GM12878 (cell line): ENCODE measurements around the gene EFNA3. TPM values are rescaled to one million over a fixed set of nuclear protein-coding genes. Genes with fewer than 3 reads are reported as not detected.
A peak's percentile ranks its signal among the peaks of the same experiment; 100 is the strongest.

Experiments
- ATAC-seq: fragments of 200-7000 bp; cut with Tn5 transposase; 3 replicates; pipeline ENCODE4 v1.9.1; 2020; ENCODE audit warnings: mild to moderate bottlenecking, moderate library complexity
- BruUV-seq: library from RNA; stranded (reverse); fragments of 400-500 nt; replicated peaks from 2 replicates; lab custom pipeline; 2021; lab: Mats Ljungman, UMichigan
- CTCF ChIA-PET: fragments of 300-600 bp; sonication (Branson Sonifier 250); formaldehyde crosslinking; extraction: SDS; loops from one replicate; lab custom pipeline; 2021; ENCODE audit warnings: inconsistent platforms; lab: Yijun Ruan, JAX
- POLR2A ChIA-PET: fragments of 350-600 bp; formaldehyde crosslinking; extraction: SDS; loops from one replicate; lab custom pipeline; 2021; ENCODE audit warnings: inconsistent platforms; lab: Charles Lee
- RAD21 ChIA-PET: fragments of 300-600 bp; sonication (Branson Sonifier 250); formaldehyde crosslinking; loops from one replicate; lab custom pipeline; 2023; ENCODE audit warnings: antibody characterized with exemption; ENCODE audit not compliant: unreplicated experiment; lab: Charles Lee
- SMC1A ChIA-PET: fragments of 300-600 bp; sonication (Branson Sonifier 250); formaldehyde crosslinking; loops from one replicate; lab custom pipeline; 2023; ENCODE audit not compliant: unreplicated experiment, uncharacterized antibody; lab: Charles Lee
- DNase-seq: peaks from one replicate; pipeline ENCODE4 v3.0.0-alpha.2; 2011; ENCODE audit warnings: low read depth, low spot score
- FAIRE-seq: peaks from 3 replicates; lab custom pipeline; 2011; peaks lifted over from hg19 to GRCh38; lab: Jason Lieb, UNC
- H2AFZ ChIP-seq: 2 replicates; pipeline ENCODE4 v1.6.0; 2011; ENCODE audit warnings: low read depth, low read length, control low read depth; ENCODE audit not compliant: control insufficient read depth
- H3K27ac ChIP-seq: 2 replicates; pipeline ENCODE4 v1.5.1; 2011; ENCODE audit warnings: control low read depth; ENCODE audit not compliant: control insufficient read depth, insufficient read depth
- H3K27me3 ChIP-seq, 2 experiments: replicated peaks in 1 of 2; 2 replicates each; pipeline versions ENCODE4 v1.6.0 to v1.6.1; 2011; ENCODE audit warnings: low read length in 1 of 2; ENCODE audit not compliant: control insufficient read depth in 2 of 2, insufficient read depth in 2 of 2
- H3K36me3 ChIP-seq, 2 experiments: 2 replicates each; pipeline ENCODE4 v1.5.1; 2011; ENCODE audit warnings: low read length in 1 of 2; ENCODE audit not compliant: control insufficient read depth in 2 of 2, insufficient read depth in 2 of 2
- H3K4me1 ChIP-seq: 2 replicates; pipeline ENCODE4 v1.6.1; 2011; ENCODE audit warnings: mild to moderate bottlenecking, low read length, moderate library complexity, mixed read lengths; ENCODE audit not compliant: control insufficient read depth, insufficient read depth
- H3K4me2 ChIP-seq: 2 replicates; pipeline ENCODE4 v1.6.0; 2011; ENCODE audit warnings: control low read depth; ENCODE audit not compliant: control insufficient read depth, insufficient read depth
- H3K4me3 ChIP-seq: fragments of 200-600 bp; sonication (generic); 2 replicates; pipeline ENCODE4 v1.5.1; 2016
- H3K79me2 ChIP-seq: 2 replicates; pipeline ENCODE4 v1.6.0; 2011; ENCODE audit warnings: low read length; ENCODE audit not compliant: control insufficient read depth, insufficient read depth
- H3K9ac ChIP-seq: 2 replicates; pipeline ENCODE4 v1.8.0; 2011; ENCODE audit warnings: low read length, control low read depth, mixed read lengths; ENCODE audit not compliant: control insufficient read depth, insufficient read depth
- H3K9me3 ChIP-seq: replicated peaks from 3 replicates; pipeline ENCODE4 v1.5.1; 2011; ENCODE audit warnings: mild to moderate bottlenecking, low read length; ENCODE audit not compliant: control insufficient read depth, insufficient read depth
- H4K20me1 ChIP-seq: 2 replicates; pipeline ENCODE4 v1.6.0; 2011; ENCODE audit not compliant: control insufficient read depth, insufficient read depth
- BHLHE40 ChIP-seq, 2 experiments: fragments of 450-650 bp in 1 of 2; IDR thresholded peaks; 2 replicates each; pipeline ENCODE4 v1.6.1; 2011 to 2017; ENCODE audit warnings: low read depth in 2 of 2, borderline replicate concordance in 1 of 2, improper control_type of control experiment in 1 of 2, low read length in 1 of 2, mild to moderate bottlenecking in 1 of 2
- EGR1 ChIP-seq, 2 experiments: IDR thresholded peaks; 1 replicate in 1 of 2; 2 replicates in 1 of 2; pipeline ENCODE4 v1.6.1; 2011 to 2012; ENCODE audit warnings: low read depth in 2 of 2, low read length in 2 of 2, borderline replicate concordance in 1 of 2, mild to moderate bottlenecking in 1 of 2, moderate library complexity in 1 of 2
- IKZF1 ChIP-seq: fragments of 450-650 bp; conservative IDR thresholded peaks from 2 replicates; pipeline ENCODE4 v1.6.1; 2017; ENCODE audit warnings: antibody characterized with exemption, mild to moderate bottlenecking
- LARP7 ChIP-seq: fragments of 450-650 bp; IDR thresholded peaks from 2 replicates; pipeline ENCODE4 v1.6.1; 2017; ENCODE audit warnings: mild to moderate bottlenecking
- MAX ChIP-seq: IDR thresholded peaks from 2 replicates; pipeline ENCODE4 v1.6.1; 2012; ENCODE audit warnings: low read depth, low read length, improper control_type of control experiment
- MXI1 ChIP-seq: fragments of 150-350 bp; IDR thresholded peaks from 2 replicates; pipeline ENCODE4 v1.6.1; 2011; ENCODE audit warnings: low read depth, mild to moderate bottlenecking, inconsistent platforms, low read length, improper control_type of control experiment
- MYB ChIP-seq: fragments of 150-350 bp; IDR thresholded peaks from 2 replicates; pipeline ENCODE4 v1.6.1; 2014; ENCODE audit warnings: mild to moderate bottlenecking, low read depth, low read length, borderline replicate concordance
- PML ChIP-seq: IDR thresholded peaks from 2 replicates; pipeline ENCODE4 v1.6.1; 2012; ENCODE audit warnings: low read length, inconsistent platforms
- ZBTB33 ChIP-seq: fragments of 450-650 bp; IDR thresholded peaks from 2 replicates; pipeline ENCODE4 v1.6.1; 2017; ENCODE audit warnings: mild to moderate bottlenecking
- ZZZ3 ChIP-seq: IDR thresholded peaks from 2 replicates; pipeline ENCODE4 v1.6.1; 2011; ENCODE audit warnings: low read depth; ENCODE audit not compliant: control insufficient read depth, insufficient read length
- WGBS: methylation state at CpG from one replicate; pipeline ENCODE4 v1.1.6; 2016; ENCODE audit warnings: low lambda C conversion rate; ENCODE audit not compliant: insufficient replicate concordance, insufficient coverage; ENCODE audit errors: missing lambda C conversion rate; 5-methylcytosine and 5-hydroxymethylcytosine counted together
- in situ Hi-C: fragments of 300-500 bp; cut with MboI; formaldehyde crosslinking; loops from 9 replicates; pipeline ENCODE4 v1.14.3; 2018; ENCODE audit warnings: mixed read lengths
- intact Hi-C: fragments of 100-400 bp; cut with micrococcal nuclease; formaldehyde crosslinking; loops from one replicate; pipeline ENCODE4 v1.14.2; 2022; ENCODE audit not compliant: unreplicated experiment
- polyA plus RNA-seq, 11 experiments: library from polyadenylated mRNA; depleted of rRNA in 4 of 11; unstranded in 6 of 11; stranded (reverse) in 5 of 11; fragments of >200 nt; fragmentation: Nextera tagmentation in 4 of 11; fragmentation: Illumina TruSeq in 1 of 11; extraction: Ambion mirVana in 4 of 11; extraction: Trizol in 1 of 11; gene quantifications; 1 replicate in 1 of 11; 2 replicates in 10 of 11; pipeline versions ENCODE4 v1.2.1 to v1.2.3, GENCODE V29; 2011 to 2016; ENCODE audit warnings: inconsistent platforms in 2 of 11, missing spikeins in 2 of 11, low read depth in 1 of 11
- total RNA-seq, 4 experiments: library from RNA; depleted of rRNA in 3 of 4; stranded (reverse); fragments of >200 nt in 3 of 4; fragmentation: Illumina TruSeq in 1 of 4; extraction: Trizol in 1 of 4; gene quantifications; 2 replicates each; pipeline versions ENCODE4 v1.2.1 to v1.2.3, GENCODE V29; 2013 to 2021

The EFNA3 gene
- total and polyA plus RNA-seq, 10 of the 15 experiments (the other 5 are each of a cell fraction or from before 2014, with no cell fraction given): 0.08 to 5.4 (median 1.1) TPM

- WGBS: 1% methylated on average over 29 of the region's 32 CpGs
- Histone ChIP-seq H4K20me1 (no peaks in the 10 kb centered on the region), H3K4me3 (peak overlapping the region; percentile 72), H3K79me2 (no peaks in the 10 kb centered on the region), H3K27me3 (peaks cover 15 to 18% of the 10 kb centered on the region in 2 experiments), H2AFZ (peak overlapping the region; percentile 97), H3K4me1 (peaks cover 30% of the 10 kb centered on the region), H3K9me3 (no peaks in the 10 kb centered on the region), H3K27ac (no peak overlapping the region), H3K4me2 (peak overlapping the region; percentile 79), H3K9ac (no peak overlapping the region), H3K36me3 (no peaks in the 10 kb centered on the region)
- in situ Hi-C loops (no loop called here), intact Hi-C loops (loop anchor here (2.0 to 10.0 kb wide), 2 partner anchors 527 to 601 kb away; partner anchors contain the start of gene UBE2Q1)
- no TSS peak for BruUV-seq
- ChIA-PET POLR2A (interaction anchor here (0.8 to 2.0 kb wide), 12 partner anchors 15 to 133 kb away, joined by 3 to 12 read pairs (median 4); partner anchors contain the start of genes ADAM15, CKS1B, DPM3 and EFNA4), CTCF (interaction anchor here (0.6 to 5.5 kb wide), 50 partner anchors 8 to 904 kb away, joined by 3 to 195 read pairs (median 5); partner anchors contain the start of genes ADAM15, CKS1B, EFNA4 and FLAD1), RAD21 (interaction anchor here (0.6 to 3.0 kb wide), 31 partner anchors 10 to 606 kb away, joined by 3 to 63 read pairs (median 5); partner anchors contain the start of genes ADAM15, CKS1B, EFNA4 and FLAD1), SMC1A (interaction anchor here (0.6 to 2.9 kb wide), 16 partner anchors 10 to 416 kb away, joined by 3 to 17 read pairs (median 4); partner anchors contain the start of genes EFNA4 and KRTCAP2)
- FAIRE-seq: no peak
- TF ChIP-seq ZZZ3 (no peak), PML (no peak), MAX (peak; percentile 48; the same call in 1 of the 2 replicates), BHLHE40 (IDR thresholded peaks at IDR 0.05; ENCODE audit: borderline replicate concordance in 1 of 2, low read depth in 2 of 2, low read length in 1 of 2) (peak; percentile 68 to 87; a peak in 3 of 4 replicates), ZBTB33 (no peak), MYB (no peak), IKZF1 (peak; percentile 54), LARP7 (peak; percentile 9; the same call in 1 of the 2 replicates), MXI1 (peak; percentile 12; the same call in 1 of the 2 replicates), EGR1 (IDR thresholded peaks at IDR 0.05; ENCODE audit: borderline replicate concordance in 1 of 2, low read depth in 2 of 2, low read length in 2 of 2) (0 out of 3 replicates have a peak, but pooled peaks of 1 of the 2 experiments have one; percentile 10)
- no peak for DNase-seq
- ATAC-seq: peak; percentile 38
Observed at GRCh38 chr1:155085504-155086127, 7.0 kb downstream of the EFNA3 start.
